NB4 (cell line): ENCODE results near the gene LCE3A.

Source experiments
- POLR2A ChIP-seq: IDR thresholded peaks from 2 replicates; pipeline ENCODE4 v1.6.1; 2011; ENCODE audit warnings: mild to moderate bottlenecking; ENCODE audit not compliant: insufficient read length; ENCODE audit errors: extremely low read depth
- TF ChIP-seq, protein P1 (sequence below): IDR thresholded peaks from one replicate; pipeline ENCODE4 v1.5.1; 2012; ENCODE audit warnings: low read depth, low read length

DNA sequence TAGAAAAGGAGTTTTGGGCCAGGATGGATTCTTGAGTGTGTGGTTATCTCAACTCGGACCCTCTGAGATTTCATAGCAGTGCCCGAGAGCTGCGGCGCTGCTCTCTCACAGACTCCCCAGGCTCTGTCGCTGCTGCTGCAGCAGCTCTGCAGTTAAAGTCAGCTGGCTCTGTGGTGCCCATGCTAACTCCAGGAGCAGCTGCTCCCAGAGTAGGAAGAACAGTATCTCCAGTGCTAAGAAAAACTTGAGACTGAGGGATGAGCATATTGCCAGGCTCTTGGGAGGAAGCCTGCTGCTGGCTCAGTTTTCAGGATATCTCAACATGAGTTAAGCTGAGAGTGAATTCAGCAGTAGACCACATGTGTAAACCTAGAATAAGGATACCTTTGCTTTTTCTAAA lies 44.7 kb upstream of the LCE3A start:
- TF ChIP-seq, protein P1, sequence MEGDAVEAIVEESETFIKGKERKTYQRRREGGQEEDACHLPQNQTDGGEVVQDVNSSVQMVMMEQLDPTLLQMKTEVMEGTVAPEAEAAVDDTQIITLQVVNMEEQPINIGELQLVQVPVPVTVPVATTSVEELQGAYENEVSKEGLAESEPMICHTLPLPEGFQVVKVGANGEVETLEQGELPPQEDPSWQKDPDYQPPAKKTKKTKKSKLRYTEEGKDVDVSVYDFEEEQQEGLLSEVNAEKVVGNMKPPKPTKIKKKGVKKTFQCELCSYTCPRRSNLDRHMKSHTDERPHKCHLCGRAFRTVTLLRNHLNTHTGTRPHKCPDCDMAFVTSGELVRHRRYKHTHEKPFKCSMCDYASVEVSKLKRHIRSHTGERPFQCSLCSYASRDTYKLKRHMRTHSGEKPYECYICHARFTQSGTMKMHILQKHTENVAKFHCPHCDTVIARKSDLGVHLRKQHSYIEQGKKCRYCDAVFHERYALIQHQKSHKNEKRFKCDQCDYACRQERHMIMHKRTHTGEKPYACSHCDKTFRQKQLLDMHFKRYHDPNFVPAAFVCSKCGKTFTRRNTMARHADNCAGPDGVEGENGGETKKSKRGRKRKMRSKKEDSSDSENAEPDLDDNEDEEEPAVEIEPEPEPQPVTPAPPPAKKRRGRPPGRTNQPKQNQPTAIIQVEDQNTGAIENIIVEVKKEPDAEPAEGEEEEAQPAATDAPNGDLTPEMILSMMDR, result no peak
- no peak for TF ChIP-seq POLR2A
